Umbilical cord (tissue), 2 donors: Measurements from ENCODE around the gene LYZ. TPM values are rescaled to one million over a fixed set of nuclear protein-coding genes. Genes with fewer than 3 reads are reported as not detected.
A peak's percentile ranks its signal among the peaks of the same experiment; 100 is the strongest.

ENCODE experiments used
- DNase-seq: peaks from one replicate; pipeline ENCODE4 v3.0.0-alpha.2; 2015; ENCODE audit warnings: low spot score
- total RNA-seq: library from RNA; depleted of rRNA; stranded (reverse); fragments of >200 nt; gene quantifications from one replicate; pipeline ENCODE4 v1.2.3, GENCODE V29; 2014; ENCODE audit warnings: low replicate concordance; ENCODE audit not compliant: insufficient read depth

The LYZ gene
- total RNA-seq, 1 donor from 2014 or later, result 16.4 TPM

- DNase-seq, result no peak
Observed at GRCh38 chr12:69386921-69387320, 38.7 kb downstream of the LYZ start.

DNA sequence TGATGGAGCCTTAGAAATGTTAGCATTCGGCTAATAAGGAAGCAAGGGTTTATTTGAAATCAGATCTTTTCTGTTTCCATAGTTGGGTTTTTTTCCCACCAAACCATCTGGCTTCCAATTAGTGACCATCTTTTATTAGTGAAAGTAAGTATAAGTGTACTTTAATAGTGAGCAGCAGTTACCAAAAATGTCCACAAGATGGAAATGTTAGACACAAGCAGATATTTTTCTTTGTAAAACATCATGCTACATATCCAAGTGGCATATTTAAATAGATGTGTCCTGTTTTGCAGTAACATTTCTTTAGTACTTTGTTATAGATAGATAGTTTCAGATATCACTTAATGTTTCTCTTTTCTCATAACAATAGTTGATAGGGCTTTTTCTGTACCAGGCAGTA is 40.2 kb downstream of the LYZ start:
- DNase-seq, result peak; percentile 73

GRCh38 chr12:69389831-69390230 is 41.6 kb downstream of the LYZ start:
- peak; percentile 36 for DNase-seq

DNA sequence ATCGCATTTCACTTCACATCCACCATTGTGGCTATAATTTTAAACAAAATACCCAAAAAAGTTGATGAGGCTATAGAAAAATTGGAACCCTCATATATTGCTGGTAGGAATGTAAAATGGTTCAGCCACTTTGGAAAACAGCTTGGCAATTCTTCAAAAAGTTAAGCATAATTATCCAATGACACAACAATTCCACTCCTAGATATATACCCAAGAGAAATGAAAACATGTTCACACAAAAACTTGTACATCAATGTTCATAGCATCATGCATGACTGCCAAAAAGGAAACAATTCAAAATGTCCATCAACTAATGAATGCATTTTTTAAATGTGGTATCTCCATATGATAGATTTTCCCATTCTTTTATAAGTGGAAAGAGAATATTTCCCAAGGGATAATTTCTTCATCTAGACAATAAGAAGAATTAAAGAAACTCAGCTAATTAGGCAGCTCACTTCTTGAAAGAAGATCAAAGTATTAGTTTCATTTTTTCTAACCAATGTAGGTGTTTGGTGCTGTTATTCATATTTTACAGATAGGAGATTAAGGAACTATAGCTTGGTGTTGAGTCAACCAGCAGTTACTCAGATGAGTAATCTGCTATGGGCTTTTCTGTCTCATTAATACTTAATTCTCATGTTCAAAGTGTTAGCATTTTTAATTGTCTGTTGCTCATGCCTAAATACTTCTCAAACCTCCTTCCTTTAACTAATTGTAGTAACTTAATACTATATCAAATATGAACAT is 44.2 kb downstream of the LYZ start:
- DNase-seq, result no peak

- DNase-seq, result no peak
Observed at GRCh38 chr12:69396041-69396440, 47.9 kb downstream of the LYZ start.

- DNase-seq, result no peak
Observed at GRCh38 chr12:69396963-69397362, 48.8 kb downstream of the LYZ start.

DNA sequence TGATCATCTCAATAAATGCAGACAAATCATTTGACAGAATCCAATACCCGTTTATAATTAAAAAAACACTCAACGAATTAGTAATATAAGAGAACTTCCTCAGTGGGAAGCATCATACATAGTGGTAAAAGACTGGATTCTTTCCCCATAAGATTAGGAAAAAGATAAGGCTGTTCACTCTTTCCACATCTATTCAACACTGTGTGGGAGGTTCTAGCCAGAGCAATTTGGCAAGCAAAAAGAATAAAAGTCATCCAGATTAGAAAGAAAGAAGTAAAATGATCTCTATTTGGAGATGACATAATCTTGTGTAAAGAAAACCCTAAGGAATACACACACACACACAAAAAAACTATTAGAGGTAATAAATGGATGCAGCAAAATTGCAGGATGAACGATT is 49.8 kb downstream of the LYZ start:
- no peak for DNase-seq

GRCh38 chr12:69401940-69402339 is 53.8 kb downstream of the LYZ start:
- DNase-seq, result no peak

Other genes with a start within 250 kb of the LYZ start
- gene CPSF6, start 108.8 kb upstream of the LYZ start, total RNA-seq, result 31.8 TPM
- gene YEATS4, start 11.4 kb downstream of the LYZ start, total RNA-seq, result 3.6 TPM
- 84.0 TPM for gene FRS2, start 122.0 kb downstream of the LYZ start, total RNA-seq
- 142 TPM for gene CCT2, start 237.1 kb downstream of the LYZ start, total RNA-seq